ENCODE measurements around the gene PAK4.

PAK4 gene

GRCh38 chr19:39224910-39225309 is 99.3 kb downstream of the PAK4 start:
- Histone ChIP-seq H3K27me3 (ENCODE audit: low read length) (no peaks in the 10 kb centered on the region), H3K27ac (ENCODE audit: low read depth, low read length) (no peak overlapping the region), H3F3A (ENCODE audit: insufficient read depth) (no peaks in the 10 kb centered on the region), H2AFZ (ENCODE audit: low read depth, low read length, severe bottlenecking) (no peak overlapping the region), H3K9me3 (ENCODE audit: insufficient read depth, low read length) (no peaks in the 10 kb centered on the region), H3K4me2 (ENCODE audit: low read depth, low read length, poor library complexity, severe bottlenecking) (no peak overlapping the region), H3K9me2 (replicated peaks; ENCODE audit: insufficient read depth, low read length) (no peaks in the 10 kb centered on the region), H3K79me2 (ENCODE audit: insufficient read depth, low read length) (no peaks in the 10 kb centered on the region), H3K4me3 (ENCODE audit: insufficient read depth, low read length, poor library complexity, severe bottlenecking) (no peak overlapping the region), H4K20me1 (ENCODE audit: low read depth, low read length) (no peaks in the 10 kb centered on the region), H3K36me3 (ENCODE audit: low read length) (no peaks in the 10 kb centered on the region), H3K9ac (ENCODE audit: low read length) (no peak overlapping the region)
- no peak for TF ChIP-seq EZH2phosphoT487 (conservative IDR thresholded peaks at IDR 0.05; ENCODE audit: low read length)
- no peak for TF ChIP-seq CTCF (IDR thresholded peaks at IDR 0.05; ENCODE audit: insufficient read depth, low read length, poor library complexity, severe bottlenecking)

Measured in SU-DHL-6 (cell line).